HG03378 (cell line): Measurements from ENCODE around the gene ACBD5.

ENCODE experiments used
- ATAC-seq: cut with Tn5 transposase; IDR thresholded peaks from one replicate; pipeline ENCODE4 v1.9.1; 2021; ENCODE audit warnings: mild to moderate bottlenecking, moderate library complexity; ENCODE audit not compliant: unreplicated experiment

The ACBD5 gene

DNA sequence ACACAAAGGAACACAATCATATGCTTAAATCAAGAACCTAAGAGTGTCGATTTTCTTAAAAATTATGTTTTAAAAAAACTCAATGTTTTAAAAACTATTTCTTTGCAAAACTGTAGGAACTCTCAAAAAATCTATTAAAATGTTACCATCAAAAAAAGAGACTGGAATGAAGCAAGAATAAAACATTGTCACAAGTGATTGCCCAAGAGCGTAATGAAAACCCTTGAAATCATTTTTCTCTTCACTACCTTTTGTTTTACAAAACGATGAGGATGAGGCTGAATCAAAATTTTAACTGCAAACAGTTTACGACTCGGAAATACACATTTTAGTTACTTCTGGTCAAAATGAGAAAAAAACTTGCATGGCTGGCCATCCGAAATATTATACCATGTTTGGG, 87.3 kb downstream of the ACBD5 start:
- ATAC-seq = no peak

GRCh38 chr10:27152687-27153086, 87.9 kb downstream of the ACBD5 start:
- no peak for ATAC-seq

DNA sequence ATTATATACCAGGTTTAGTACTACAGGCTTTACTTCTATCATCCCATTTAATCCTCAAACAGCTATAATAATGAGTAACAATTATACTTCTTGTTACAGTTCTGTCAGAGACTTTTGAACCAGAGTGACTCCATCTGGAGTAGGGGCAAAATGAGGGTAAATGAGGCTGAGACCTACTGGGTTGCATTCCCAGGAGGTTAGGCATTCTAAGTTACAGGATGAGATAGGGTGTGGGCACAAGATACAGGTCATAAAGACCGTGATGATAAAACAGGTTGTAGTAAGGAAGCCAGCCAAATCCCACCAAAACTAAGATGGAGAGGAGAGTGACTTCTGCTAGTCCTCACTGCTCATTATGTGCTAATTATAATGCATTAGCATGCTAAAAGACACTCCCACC, 90.3 kb downstream of the ACBD5 start:
- no peak for ATAC-seq

DNA sequence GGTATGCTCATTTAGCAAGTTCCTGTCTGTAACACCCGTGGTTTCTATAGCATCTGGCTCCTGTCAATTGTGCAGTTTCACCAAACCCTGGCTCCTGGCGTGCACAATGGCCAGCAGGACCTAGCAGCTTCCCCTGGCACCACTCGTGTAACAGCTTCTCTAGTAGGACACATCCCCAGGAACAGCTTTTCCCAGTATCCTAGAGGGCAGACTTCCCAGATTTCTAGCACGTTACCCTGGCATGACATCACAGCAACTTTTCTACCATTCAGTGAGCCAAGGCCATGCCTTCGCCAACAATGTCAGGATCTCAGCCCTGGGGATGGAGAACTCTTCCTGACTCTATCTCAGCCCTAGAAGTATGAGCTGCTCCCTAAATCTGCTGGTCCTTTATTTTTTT, 92.9 kb downstream of the ACBD5 start:
- ATAC-seq = no peak

DNA sequence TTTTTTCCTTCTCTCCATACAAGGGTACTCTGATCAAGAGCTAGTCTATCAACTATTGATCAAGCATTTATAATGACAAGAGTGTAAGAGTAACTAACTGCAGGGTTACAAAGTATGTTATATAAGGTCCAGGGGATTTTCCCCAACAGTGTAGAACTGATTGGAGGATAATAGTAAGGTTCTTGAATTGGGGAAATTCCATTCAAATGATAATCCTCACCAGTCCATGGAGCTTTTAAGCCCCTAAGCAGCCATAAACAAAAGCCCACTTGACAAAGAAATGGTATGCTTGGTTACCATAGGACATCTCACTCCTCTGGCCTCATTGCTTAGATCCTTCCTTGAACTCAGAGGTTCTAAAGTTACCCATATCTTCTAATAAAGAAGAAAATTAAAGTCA, 94.7 kb downstream of the ACBD5 start:
- no peak for ATAC-seq
